ENCODE measurements around the gene DPEP2NB.

The DPEP2NB gene

DNA sequence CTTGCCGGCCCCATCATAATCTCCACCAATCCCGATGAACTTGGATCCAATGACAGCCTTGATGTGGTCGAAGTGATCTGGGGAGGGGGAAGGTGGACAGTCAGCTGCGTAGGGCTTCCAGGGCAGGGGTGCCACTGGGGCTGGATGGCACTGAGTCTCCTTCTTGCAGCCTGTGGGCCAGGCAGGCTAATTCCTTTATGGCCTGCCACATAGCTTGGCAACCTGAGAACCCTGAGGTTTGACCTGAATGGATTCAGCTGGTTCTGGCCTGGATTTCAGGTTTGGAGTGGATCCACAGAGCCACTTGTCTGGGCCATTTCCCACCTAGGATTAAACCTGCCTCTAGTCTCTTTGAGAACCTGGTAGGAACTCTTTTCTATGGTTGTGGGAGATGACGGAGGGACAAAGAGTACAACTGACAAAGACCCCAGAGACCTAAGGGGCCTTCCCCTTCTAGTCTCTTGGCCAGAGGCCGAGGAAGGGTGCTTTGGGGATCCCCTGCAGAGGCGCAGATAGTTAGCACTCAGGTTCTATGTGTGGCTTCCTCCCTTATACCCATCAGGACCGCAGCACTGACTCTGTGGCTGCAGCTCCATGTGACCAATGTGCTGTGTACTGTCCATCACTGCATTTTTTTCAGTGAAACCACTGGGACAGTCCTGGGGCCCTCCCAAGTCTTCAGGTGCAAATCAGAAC, 26.2 kb downstream of the DPEP2NB start:
- TF ChIP-seq, protein P1, sequence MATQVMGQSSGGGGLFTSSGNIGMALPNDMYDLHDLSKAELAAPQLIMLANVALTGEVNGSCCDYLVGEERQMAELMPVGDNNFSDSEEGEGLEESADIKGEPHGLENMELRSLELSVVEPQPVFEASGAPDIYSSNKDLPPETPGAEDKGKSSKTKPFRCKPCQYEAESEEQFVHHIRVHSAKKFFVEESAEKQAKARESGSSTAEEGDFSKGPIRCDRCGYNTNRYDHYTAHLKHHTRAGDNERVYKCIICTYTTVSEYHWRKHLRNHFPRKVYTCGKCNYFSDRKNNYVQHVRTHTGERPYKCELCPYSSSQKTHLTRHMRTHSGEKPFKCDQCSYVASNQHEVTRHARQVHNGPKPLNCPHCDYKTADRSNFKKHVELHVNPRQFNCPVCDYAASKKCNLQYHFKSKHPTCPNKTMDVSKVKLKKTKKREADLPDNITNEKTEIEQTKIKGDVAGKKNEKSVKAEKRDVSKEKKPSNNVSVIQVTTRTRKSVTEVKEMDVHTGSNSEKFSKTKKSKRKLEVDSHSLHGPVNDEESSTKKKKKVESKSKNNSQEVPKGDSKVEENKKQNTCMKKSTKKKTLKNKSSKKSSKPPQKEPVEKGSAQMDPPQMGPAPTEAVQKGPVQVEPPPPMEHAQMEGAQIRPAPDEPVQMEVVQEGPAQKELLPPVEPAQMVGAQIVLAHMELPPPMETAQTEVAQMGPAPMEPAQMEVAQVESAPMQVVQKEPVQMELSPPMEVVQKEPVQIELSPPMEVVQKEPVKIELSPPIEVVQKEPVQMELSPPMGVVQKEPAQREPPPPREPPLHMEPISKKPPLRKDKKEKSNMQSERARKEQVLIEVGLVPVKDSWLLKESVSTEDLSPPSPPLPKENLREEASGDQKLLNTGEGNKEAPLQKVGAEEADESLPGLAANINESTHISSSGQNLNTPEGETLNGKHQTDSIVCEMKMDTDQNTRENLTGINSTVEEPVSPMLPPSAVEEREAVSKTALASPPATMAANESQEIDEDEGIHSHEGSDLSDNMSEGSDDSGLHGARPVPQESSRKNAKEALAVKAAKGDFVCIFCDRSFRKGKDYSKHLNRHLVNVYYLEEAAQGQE (IDR thresholded peaks at IDR 0.05; ENCODE audit: insufficient read depth in 1 of 2, low read depth in 2 of 2, low read length in 2 of 2), result no peak
- no peak for TF ChIP-seq SIN3A (IDR thresholded peaks at IDR 0.05; ENCODE audit: borderline replicate concordance, insufficient read depth, low read length)
- TF ChIP-seq FOXP2 (optimal IDR thresholded peaks at IDR 0.05; ENCODE audit: borderline replicate concordance, extremely low read depth, extremely low read length, insufficient read depth), result no peak

DNA sequence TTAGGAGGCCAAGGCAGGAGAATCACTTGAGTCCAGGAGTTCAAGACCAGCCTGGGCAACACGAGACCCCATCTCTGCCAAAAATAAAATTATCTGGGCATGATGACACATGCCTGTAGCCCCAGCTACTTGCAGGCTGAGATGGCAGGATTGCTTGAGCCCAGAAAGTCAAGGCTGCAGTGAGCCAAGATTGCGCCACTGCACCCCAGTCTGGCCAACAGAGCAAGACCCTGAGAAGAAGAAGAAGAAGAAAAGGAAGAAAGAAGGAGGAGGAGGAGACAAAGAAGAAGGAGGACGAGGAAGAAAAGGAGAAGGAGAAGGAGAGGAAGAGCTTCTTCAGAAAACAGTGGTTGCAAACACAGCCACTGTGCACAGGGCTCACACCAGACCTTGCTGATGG, 27.0 kb downstream of the DPEP2NB start:
- no peak for TF ChIP-seq POLR2AphosphoS5 (IDR thresholded peaks at IDR 0.05; ENCODE audit: low read depth, low read length)
- no peak for TF ChIP-seq SIN3A (IDR thresholded peaks at IDR 0.05; ENCODE audit: borderline replicate concordance, insufficient read depth, low read length)
- no peak for TF ChIP-seq TAF1 (IDR thresholded peaks at IDR 0.05; ENCODE audit: borderline replicate concordance, insufficient read depth, low read length)
- TF ChIP-seq FOXP2 (optimal IDR thresholded peaks at IDR 0.05; ENCODE audit: borderline replicate concordance, extremely low read depth, extremely low read length, insufficient read depth), result no peak
- TF ChIP-seq, protein P1 (IDR thresholded peaks at IDR 0.05; ENCODE audit: insufficient read depth in 1 of 2, low read depth in 2 of 2, low read length in 2 of 2), result no peak

DNA sequence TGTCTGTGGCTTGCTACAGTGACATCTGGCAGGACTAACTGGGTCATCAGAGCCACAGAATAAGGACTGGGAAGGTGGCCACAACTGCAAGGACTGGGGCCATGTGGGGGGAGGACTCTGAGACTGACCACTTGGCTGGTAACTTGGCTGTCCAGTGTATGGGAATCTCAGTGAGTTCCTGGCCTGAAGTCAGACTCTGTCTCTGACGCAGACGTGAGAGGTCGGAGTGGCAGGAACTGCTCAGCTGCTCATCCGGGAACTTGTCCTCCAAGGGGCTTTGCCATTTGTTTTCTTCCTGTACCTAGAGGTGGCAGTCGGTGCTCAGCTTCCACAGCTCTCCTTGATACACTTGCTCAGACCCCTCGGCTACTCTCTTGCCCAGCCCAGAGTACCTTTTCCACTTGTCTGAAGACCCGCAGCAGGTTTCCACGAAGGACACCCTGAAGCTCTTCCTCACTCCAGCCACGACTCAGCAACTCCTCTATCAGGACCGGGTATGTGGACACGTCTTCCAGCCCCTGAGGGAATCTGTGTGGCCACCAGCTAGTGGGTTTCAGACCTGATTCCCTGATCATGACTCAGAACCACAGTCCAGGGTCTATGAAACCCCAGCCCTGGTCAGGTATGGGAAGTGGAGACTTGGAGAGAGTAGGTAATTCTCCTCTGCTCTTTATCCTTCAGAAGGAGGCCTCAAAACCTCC, 28.1 kb downstream of the DPEP2NB start:
- TF ChIP-seq TAF1 (IDR thresholded peaks at IDR 0.05; ENCODE audit: borderline replicate concordance, insufficient read depth, low read length), result no peak
- no peak for TF ChIP-seq POLR2AphosphoS5 (IDR thresholded peaks at IDR 0.05; ENCODE audit: low read depth, low read length)
- no peak for TF ChIP-seq FOXP2 (optimal IDR thresholded peaks at IDR 0.05; ENCODE audit: borderline replicate concordance, extremely low read depth, extremely low read length, insufficient read depth)
- TF ChIP-seq, protein P1 (IDR thresholded peaks at IDR 0.05; ENCODE audit: insufficient read depth in 1 of 2, low read depth in 2 of 2, low read length in 2 of 2), result no peak
- no peak for TF ChIP-seq SIN3A (IDR thresholded peaks at IDR 0.05; ENCODE audit: borderline replicate concordance, insufficient read depth, low read length)

DNA sequence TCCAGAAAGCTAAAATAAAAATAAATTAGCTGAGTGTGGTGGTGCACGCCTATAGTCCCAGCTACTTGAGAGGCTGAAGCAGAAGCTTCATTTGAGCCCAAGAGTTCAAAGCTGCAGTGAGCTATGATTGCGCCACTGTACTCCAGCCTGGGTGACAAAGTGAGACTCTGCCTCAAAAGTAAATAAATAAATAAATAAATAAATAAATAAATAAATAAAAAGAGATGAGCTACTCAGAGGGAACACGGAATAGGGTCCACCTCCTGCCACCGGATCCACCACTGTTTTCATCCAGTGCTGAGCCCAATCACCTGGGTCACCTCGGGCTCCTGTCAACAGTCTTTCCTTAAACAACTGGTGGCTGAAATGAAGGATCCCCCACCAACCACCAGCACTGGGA, 28.8 kb downstream of the DPEP2NB start:
- TF ChIP-seq SIN3A (IDR thresholded peaks at IDR 0.05; ENCODE audit: borderline replicate concordance, insufficient read depth, low read length) (no peak), FOXP2 (optimal IDR thresholded peaks at IDR 0.05; ENCODE audit: borderline replicate concordance, extremely low read depth, extremely low read length, insufficient read depth) (no peak), POLR2AphosphoS5 (IDR thresholded peaks at IDR 0.05; ENCODE audit: low read depth, low read length) (no peak), TAF1 (IDR thresholded peaks at IDR 0.05; ENCODE audit: borderline replicate concordance, insufficient read depth, low read length) (no peak)
- TF ChIP-seq, protein P1 (IDR thresholded peaks at IDR 0.05; ENCODE audit: insufficient read depth in 1 of 2, low read depth in 2 of 2, low read length in 2 of 2), result no peak
